Erythroblast (primary cell): ENCODE measurements around the gene ESYT2.

Experiments
- GATA1 ChIP-seq: IDR thresholded peaks from 2 replicates; pipeline ENCODE4 v1.6.1; 2011; ENCODE audit warnings: low read depth, mild to moderate bottlenecking, control low read depth, low read length, moderate library complexity
- POLR2A ChIP-seq: IDR thresholded peaks from 2 replicates; pipeline ENCODE4 v1.6.1; 2011; ENCODE audit warnings: mild to moderate bottlenecking, low read length

DNA sequence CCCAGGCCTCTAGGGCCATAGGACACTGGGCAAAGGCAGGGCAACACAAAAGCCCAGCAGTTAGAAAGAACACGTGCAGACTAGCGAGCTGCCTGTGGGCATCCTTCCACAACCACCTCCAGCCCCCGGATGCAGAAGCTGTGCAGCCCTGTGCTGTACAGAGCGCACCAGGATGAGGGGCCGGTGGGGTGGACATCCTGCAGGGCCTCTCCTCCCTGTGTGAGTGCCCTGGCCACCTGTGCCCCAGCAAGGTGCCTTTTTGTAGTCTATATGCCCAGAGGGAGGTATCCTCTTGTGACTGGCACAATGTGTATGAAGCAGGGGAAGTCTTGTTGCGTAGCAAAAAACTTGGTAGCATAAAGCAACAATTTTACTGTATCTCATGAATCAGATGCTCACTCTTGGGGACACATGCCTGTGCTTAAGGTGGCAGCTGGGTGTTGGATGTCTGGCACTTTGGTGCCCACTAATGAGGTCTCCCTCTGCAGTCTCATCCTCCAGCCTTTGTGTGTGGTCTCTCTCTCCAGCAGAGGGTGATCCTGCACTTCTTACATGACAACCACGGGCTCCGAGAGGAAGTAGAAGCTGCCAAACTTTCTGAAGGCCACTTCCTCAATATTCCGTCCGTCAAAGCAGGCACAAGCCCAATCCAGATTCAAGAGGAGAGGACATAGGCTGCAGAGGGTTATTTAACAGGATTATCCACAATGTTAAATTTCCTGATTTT lies 133.4 kb downstream of the ESYT2 start:
- TF ChIP-seq POLR2A: no peak
- no peak for TF ChIP-seq GATA1
